Measurements from ENCODE around the gene TRIM13. TPM values are rescaled to one million over a fixed set of nuclear protein-coding genes. Genes with fewer than 3 reads are reported as not detected.

TRIM13 gene
- total RNA-seq, 1 donor from 2014 or later, result 34.9 TPM

GRCh38 chr13:50030315-50030714 lies 33.5 kb downstream of the TRIM13 start:
- no peak overlapping the region for H3K27ac Mint-ChIP-seq (ENCODE audit: unreplicated experiment)
- H3K36me3 Mint-ChIP-seq (ENCODE audit: low read depth, unreplicated experiment), result no peaks in the 10 kb centered on the region
- no peak for TF ChIP-seq CTCF (IDR thresholded peaks at IDR 0.05; ENCODE audit: unreplicated experiment)
- no peak for DNase-seq (ENCODE audit: low spot score)
- H3K9me3 Mint-ChIP-seq (ENCODE audit: unreplicated experiment), result no peaks in the 10 kb centered on the region
- no peak overlapping the region for H3K4me3 Mint-ChIP-seq (ENCODE audit: unreplicated experiment)
- H3K4me1 Mint-ChIP-seq (ENCODE audit: unreplicated experiment), result peaks cover 8% of the 10 kb centered on the region
- no peaks in the 10 kb centered on the region for H3K27me3 Mint-ChIP-seq (ENCODE audit: unreplicated experiment)

- H3K4me1 Mint-ChIP-seq (ENCODE audit: unreplicated experiment), result peaks cover 3% of the 10 kb centered on the region
- no peak for TF ChIP-seq CTCF (IDR thresholded peaks at IDR 0.05; ENCODE audit: unreplicated experiment)
- H3K36me3 Mint-ChIP-seq (ENCODE audit: low read depth, unreplicated experiment), result no peaks in the 10 kb centered on the region
- no peak overlapping the region for H3K27ac Mint-ChIP-seq (ENCODE audit: unreplicated experiment)
- no peak for DNase-seq (ENCODE audit: low spot score)
- H3K27me3 Mint-ChIP-seq (ENCODE audit: unreplicated experiment), result no peaks in the 10 kb centered on the region
- H3K4me3 Mint-ChIP-seq (ENCODE audit: unreplicated experiment), result no peak overlapping the region
- no peaks in the 10 kb centered on the region for H3K9me3 Mint-ChIP-seq (ENCODE audit: unreplicated experiment)
Measured at GRCh38 chr13:50033725-50034124, 36.9 kb downstream of the TRIM13 start.

- Mint-ChIP-seq H3K27me3 (ENCODE audit: unreplicated experiment) (no peaks in the 10 kb centered on the region), H3K4me1 (ENCODE audit: unreplicated experiment) (peaks cover 3% of the 10 kb centered on the region), H3K4me3 (ENCODE audit: unreplicated experiment) (no peak overlapping the region), H3K27ac (ENCODE audit: unreplicated experiment) (no peak overlapping the region), H3K36me3 (ENCODE audit: low read depth, unreplicated experiment) (no peaks in the 10 kb centered on the region), H3K9me3 (ENCODE audit: unreplicated experiment) (no peaks in the 10 kb centered on the region)
- TF ChIP-seq CTCF (IDR thresholded peaks at IDR 0.05; ENCODE audit: unreplicated experiment), result no peak
- no peak for DNase-seq (ENCODE audit: low spot score)
Measured at GRCh38 chr13:50037788-50038187, 40.9 kb downstream of the TRIM13 start.

GRCh38 chr13:50038266-50038665 lies 41.4 kb downstream of the TRIM13 start:
- Mint-ChIP-seq H3K4me1 (ENCODE audit: unreplicated experiment) (peaks cover 2% of the 10 kb centered on the region), H3K36me3 (ENCODE audit: low read depth, unreplicated experiment) (no peaks in the 10 kb centered on the region), H3K27me3 (ENCODE audit: unreplicated experiment) (no peaks in the 10 kb centered on the region), H3K27ac (ENCODE audit: unreplicated experiment) (no peak overlapping the region), H3K9me3 (ENCODE audit: unreplicated experiment) (no peaks in the 10 kb centered on the region), H3K4me3 (ENCODE audit: unreplicated experiment) (no peak overlapping the region)
- no peak for TF ChIP-seq CTCF (IDR thresholded peaks at IDR 0.05; ENCODE audit: unreplicated experiment)
- DNase-seq (ENCODE audit: low spot score), result no peak

- no peak overlapping the region for H3K27ac Mint-ChIP-seq (ENCODE audit: unreplicated experiment)
Measured at GRCh38 chr13:50052478-50052877, 55.6 kb downstream of the TRIM13 start.

More at GRCh38 chr13:50052478-50052877, 55.6 kb downstream of the TRIM13 start:
- no peaks in the 10 kb centered on the region for H3K4me1 Mint-ChIP-seq (ENCODE audit: unreplicated experiment)
- H3K4me3 Mint-ChIP-seq (ENCODE audit: unreplicated experiment), result no peak overlapping the region
- no peak for TF ChIP-seq CTCF (IDR thresholded peaks at IDR 0.05; ENCODE audit: unreplicated experiment)
- DNase-seq (ENCODE audit: low spot score), result no peak
- peaks cover 4% of the 10 kb centered on the region for H3K36me3 Mint-ChIP-seq (ENCODE audit: low read depth, unreplicated experiment)
- H3K9me3 Mint-ChIP-seq (ENCODE audit: unreplicated experiment), result no peaks in the 10 kb centered on the region
- no peaks in the 10 kb centered on the region for H3K27me3 Mint-ChIP-seq (ENCODE audit: unreplicated experiment)
